ENCODE measurements around the gene KPNA4.
"Not testable (repeated sequence)": the region's sequence is repeated elsewhere in the genome, so short reads cannot be mapped to it uniquely, and the experiment has no call there.

The KPNA4 gene

DNA sequence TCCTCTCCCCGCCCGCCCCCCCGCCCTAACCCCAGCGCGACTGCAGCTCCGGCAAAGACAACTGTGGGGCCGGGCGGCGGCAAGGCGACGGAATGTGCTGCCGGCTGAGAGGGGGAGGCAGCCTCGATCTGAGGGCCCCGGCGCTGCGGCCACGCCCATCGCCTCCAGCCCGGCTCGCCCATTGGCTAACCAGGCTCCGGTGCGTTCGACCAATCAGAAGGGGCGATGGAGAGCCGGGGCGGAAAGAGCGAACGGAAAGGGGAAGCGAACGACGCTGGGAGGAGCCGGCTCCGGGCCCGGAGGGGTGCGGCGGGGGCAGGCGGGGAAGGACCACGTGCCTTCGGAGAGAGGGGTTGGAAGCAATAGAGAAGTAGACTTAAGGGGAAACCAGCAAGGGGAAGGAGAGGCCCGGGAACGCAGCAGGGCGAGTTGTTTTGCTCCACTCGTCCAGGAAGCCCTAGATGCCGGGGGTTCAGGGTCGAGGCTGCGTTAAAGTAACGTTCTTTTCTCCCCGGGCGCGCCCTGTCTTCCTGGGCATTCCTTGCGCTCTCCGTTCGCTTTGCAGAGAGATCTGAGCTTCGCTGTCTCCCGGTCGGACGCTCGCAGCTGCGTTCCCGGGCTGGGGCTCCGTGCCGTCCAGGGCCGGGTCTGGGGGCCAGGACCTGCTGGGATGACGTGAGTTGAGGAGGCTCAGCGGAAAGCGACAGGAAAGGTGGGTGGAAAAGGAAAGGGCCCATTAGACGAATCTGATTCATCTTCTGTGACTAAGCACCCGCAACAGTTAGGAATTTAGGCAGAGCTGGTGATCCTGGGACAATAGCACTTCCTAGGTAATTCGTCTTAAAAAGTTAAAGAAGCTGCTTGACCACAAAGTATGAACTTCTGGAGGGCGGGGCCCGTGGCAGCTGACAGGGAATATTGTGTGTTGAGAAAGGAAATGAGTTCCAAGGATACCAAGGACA is at the start of gene KPNA4:
Gene KPNA4, minus strand, starts transcription at position 130 of the 962 bp plus-strand sequence. CDS start 289 bp downstream, outside the sequence.
- peak; percentile 95 to 96 for DNase-seq (ENCODE audit: low read depth in 2 of 2)

DNA sequence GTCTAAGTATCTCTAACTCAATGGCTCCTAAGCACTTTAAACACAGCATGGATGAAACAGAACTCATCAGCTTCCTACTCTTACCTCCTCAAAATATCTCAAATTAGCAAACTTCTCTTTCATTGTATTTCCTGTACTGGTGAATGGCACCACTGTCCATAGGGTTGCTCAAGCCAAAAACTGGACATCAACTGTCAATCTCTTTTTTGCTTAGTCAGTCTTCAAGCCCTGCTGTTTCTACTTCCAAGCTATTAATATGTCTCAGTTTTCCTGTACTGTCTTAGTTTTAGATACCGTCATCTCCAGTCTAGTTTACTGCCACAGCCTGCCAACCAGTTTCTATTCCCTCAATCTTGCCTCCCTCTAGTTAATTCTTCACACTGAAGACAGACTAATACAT is 48.3 kb upstream of the KPNA4 start:
- no peak for DNase-seq (ENCODE audit: low read depth in 2 of 2)

DNA sequence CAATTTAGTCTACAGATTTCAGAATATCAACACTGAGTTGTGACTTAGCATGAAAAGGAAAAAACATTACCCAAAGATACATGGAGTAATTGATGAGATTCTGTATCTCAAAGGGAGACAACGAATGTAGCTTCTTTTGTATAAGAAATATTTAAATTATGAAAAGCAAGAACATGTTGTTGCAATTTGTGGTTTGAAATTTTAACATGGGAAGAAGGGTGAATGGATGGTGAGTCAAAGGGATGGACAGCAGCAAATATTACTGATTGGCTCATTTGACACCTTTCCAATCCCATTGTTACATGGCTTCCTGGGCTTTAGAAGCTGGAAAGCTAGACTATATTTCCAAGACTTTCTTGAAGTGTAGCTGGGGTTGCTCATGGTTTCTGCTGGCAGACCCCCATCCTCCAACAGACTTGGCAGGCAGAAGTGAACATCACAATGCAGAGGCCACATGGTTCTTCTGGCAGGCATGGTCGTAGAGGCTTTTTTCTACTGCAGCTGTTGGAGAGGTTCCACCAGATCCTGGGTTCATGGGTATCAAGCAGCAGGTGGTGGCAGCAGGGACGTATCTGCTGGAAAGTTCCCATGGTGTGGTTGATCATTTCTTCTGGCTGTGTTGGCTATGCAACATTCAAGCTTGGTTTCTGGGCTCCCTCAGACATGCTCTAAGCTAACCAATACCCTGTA is 47.2 kb upstream of the KPNA4 start:
- DNase-seq (ENCODE audit: low read depth in 2 of 2) = no peak

- no peak for DNase-seq (ENCODE audit: low read depth in 2 of 2)
These were observed 45.8 kb upstream of the KPNA4 start for GRCh38 chr3:160611141-160611540.

DNA sequence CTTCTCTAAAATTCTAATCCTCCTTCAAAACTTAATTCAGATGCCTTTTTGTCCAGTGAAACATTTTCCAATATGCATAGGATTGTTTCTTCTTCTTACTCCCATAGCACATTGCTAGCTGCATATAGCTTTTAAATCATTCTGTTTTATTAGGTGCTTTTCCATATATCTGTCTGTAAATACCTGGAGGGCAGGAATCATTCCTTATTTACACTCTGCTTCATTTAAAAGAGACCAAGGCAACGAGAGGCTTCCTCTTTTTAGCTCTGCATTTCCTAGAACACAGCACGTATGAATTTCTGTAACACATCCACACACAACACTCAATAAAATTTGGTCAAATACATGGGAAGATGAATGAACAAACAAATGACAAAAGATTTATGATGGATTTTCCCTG is 43.5 kb upstream of the KPNA4 start:
- no peak for DNase-seq (ENCODE audit: low read depth in 2 of 2)

DNA sequence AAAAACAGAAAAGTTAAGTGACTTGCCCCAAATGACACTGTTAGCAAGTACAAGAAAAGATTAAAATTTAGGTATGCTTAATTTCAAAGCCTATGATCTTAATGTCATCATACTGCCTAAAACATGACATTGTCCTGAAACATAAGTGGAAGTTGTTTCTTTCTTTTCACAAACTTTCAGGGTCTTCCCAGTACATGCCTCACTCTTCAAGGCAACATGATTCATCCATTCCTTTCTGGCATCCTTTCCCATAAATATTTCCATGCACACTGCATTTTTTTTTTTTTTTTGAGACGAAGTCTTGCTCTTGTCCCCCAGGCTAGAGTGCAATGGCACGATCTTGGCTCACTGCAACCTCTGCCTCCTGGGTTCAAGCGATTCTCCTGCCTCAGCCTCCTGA is 42.5 kb upstream of the KPNA4 start:
- DNase-seq (ENCODE audit: low read depth in 2 of 2) = no peak

DNA sequence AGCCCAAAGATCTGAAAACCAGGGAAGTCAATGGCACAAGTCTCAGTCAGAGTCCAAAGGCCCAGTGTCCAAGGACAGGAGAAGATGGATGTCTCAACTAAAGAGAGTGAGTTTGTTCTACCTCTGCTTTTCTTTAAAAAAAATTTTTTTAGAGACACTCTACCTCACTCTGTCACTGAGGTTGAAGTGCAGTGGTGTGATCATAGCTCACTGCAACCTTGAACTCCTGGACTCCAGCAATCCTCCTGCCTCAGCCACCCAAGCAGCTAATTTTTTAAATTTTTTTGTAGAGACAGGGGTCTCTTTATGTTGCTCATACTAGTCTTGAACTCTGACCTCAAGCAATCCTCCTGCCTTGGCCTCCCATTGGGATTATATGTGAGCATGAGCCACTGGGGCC is 39.9 kb upstream of the KPNA4 start:
- DNase-seq (ENCODE audit: low read depth in 2 of 2) = no peak

GRCh38 chr3:160603845-160604244 is 38.5 kb upstream of the KPNA4 start:
- DNase-seq (ENCODE audit: low read depth in 2 of 2) = not testable (repeated sequence)

DNA sequence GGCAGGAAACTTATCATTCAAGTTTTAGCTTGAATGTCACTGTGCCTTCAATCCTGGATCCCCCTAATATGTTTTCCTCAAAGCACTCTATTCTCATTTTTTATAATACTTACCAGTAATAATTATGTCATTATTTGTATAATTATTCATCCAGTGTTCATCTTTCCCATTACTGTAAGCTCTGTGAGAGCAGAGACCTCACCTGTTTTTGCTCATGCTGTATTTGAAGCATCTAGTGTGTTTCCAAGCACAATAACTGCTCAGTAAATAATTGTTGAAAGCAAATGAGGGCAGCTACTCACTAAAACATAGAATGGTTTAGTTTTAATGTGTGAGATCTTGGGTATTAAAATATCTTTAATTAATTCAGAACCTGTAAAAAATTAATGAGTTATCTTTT is 36.9 kb upstream of the KPNA4 start:
- DNase-seq (ENCODE audit: low read depth in 2 of 2) = no peak

DNA sequence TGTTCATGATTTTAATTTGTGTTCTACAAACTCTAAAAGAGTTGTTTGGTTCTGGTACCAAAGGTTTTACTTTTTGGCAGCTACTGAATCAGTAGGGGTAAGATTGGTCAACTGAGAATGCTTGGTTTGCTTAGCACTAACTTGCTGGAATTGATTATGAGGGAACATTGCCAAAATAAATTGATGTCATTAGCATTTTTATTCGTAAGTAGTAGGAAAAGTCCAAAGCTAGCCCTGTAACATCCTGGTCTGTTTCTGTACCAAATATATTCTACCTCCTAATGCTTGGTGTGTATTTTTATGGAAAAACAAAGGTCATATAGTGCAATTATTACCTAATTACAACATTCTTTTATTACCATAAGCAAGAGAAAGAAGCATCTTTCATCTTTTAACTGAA is 35.9 kb upstream of the KPNA4 start:
- DNase-seq (ENCODE audit: low read depth in 2 of 2) = no peak

- DNase-seq (ENCODE audit: low read depth in 2 of 2) = no peak
These were observed 33.5 kb upstream of the KPNA4 start for GRCh38 chr3:160598865-160599264.

- no peak for DNase-seq (ENCODE audit: low read depth in 2 of 2)
These were observed 22.7 kb upstream of the KPNA4 start for GRCh38 chr3:160588023-160588422.

GRCh38 chr3:160587105-160587504 is 21.7 kb upstream of the KPNA4 start:
- DNase-seq (ENCODE audit: low read depth in 2 of 2) = no peak

GRCh38 chr3:160586679-160587078 is 21.3 kb upstream of the KPNA4 start:
- DNase-seq (ENCODE audit: low read depth in 2 of 2) = no peak

GRCh38 chr3:160583451-160583850 is 18.1 kb upstream of the KPNA4 start:
- DNase-seq (ENCODE audit: low read depth in 2 of 2) = no peak

GRCh38 chr3:160580938-160581337 is 15.6 kb upstream of the KPNA4 start:
- DNase-seq (ENCODE audit: low read depth in 2 of 2) = no peak

DNA sequence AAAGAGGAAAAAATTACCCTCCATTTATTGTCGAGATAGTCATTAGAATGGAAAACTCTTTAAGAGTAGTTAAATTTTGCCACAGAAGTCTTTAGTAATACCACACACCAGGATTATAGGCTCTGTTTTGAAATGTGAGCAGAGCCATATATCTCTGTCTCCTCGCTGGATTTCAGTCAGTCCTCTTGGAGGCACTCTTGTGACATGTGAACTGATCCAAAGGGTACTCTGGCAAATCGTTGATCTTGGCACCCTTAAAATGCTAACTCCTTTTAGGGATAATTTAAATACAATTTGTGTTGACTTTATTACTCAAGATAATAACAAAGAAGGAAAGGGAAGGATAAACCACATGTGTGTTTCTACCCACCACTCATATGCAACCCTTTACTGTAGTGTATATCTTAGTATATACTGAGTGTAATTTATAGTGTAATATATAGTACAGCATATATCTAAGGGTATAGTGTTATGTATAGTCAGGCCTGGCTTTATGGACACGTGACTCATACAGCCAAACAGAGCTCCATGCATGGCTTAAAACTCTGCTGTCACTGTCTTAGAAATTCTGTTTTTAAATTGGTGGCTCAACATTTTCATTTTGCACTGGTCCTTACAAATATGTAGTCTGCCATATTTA is 12.3 kb upstream of the KPNA4 start:
- no peak for DNase-seq (ENCODE audit: low read depth in 2 of 2)

DNA sequence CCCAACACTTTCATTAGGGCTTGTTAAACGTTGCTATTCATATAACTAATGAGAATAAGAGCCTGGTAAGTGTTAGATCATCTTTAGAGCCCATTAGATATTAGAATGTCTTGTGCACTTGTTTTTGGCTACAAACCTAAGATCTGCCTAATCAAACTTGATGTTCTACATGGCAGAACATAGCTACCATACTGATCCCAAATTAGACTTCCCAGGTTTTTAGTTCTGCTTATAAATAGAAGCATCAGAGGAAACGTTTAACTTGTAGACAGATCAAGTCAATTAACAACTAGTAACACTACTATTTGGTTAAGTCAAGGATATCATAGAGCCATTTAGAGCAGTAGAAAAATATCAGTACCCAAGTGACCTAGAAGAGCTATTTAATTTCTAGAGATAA is 11.7 kb upstream of the KPNA4 start:
- no peak for DNase-seq (ENCODE audit: low read depth in 2 of 2)

DNA sequence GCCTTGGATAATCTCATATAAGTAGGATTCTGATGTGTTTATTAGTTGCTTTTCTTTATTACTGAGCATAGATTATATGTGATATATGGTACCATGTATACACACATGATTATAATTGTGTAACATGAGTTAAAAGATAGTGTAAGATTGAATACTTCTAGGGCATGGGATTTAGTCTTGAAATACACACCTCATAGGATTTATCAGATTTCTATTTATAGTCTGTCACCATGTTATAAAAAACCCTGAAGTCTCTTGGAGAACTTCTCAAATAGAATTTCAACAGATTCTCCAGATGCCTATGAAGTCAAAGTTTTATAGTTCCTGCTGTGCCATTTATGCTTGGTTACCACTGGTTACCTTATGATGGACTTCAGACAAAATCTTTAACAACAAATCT is 11.2 kb upstream of the KPNA4 start:
- DNase-seq (ENCODE audit: low read depth in 2 of 2) = no peak

GRCh38 chr3:160575589-160575988 is 10.2 kb upstream of the KPNA4 start:
- no peak for DNase-seq (ENCODE audit: low read depth in 2 of 2)

- no peak for DNase-seq (ENCODE audit: low read depth in 2 of 2)
These were observed 9.3 kb upstream of the KPNA4 start for GRCh38 chr3:160574636-160575035.

- DNase-seq (ENCODE audit: low read depth in 2 of 2) = not testable (repeated sequence)
These were observed 8.7 kb upstream of the KPNA4 start for GRCh38 chr3:160573955-160574525.
